Smooth muscle cell (in vitro differentiated cells): ENCODE data around the gene ITGA2B. TPM values are rescaled to one million over a fixed set of nuclear protein-coding genes. Genes with fewer than 3 reads are reported as not detected.
"Not testable (repeated sequence)": the region's sequence is repeated elsewhere in the genome, so short reads cannot be mapped to it uniquely, and the experiment has no call there.

ENCODE experiments used
- DNase-seq: peaks from one replicate; lab custom pipeline; 2025; ENCODE audit not compliant: unreplicated experiment; lab: John Stamatoyannopoulos, UW
- H2AFZ ChIP-seq: fragments of 200-600 bp; sonication (generic); 2 replicates; pipeline ENCODE4 v1.6.0; 2016; ENCODE audit warnings: antibody characterized with exemption, low read depth, mild to moderate bottlenecking
- H3F3A ChIP-seq: fragments of 200-600 bp; sonication (generic); 2 replicates; pipeline ENCODE4 v1.6.0; 2017; ENCODE audit warnings: antibody characterized with exemption, low read depth
- H3K27ac ChIP-seq: fragments of 200-600 bp; sonication (generic); 2 replicates; pipeline ENCODE4 v1.5.1; 2016; ENCODE audit warnings: low read depth, mild to moderate bottlenecking
- H3K27me3 ChIP-seq: fragments of 200-600 bp; sonication (generic); 2 replicates; pipeline ENCODE4 v1.6.1; 2016; ENCODE audit warnings: low read depth, mild to moderate bottlenecking
- H3K36me3 ChIP-seq: fragments of 200-600 bp; sonication (generic); 2 replicates; pipeline ENCODE4 v1.5.1; 2016; ENCODE audit warnings: low read depth
- H3K4me1 ChIP-seq: fragments of 200-600 bp; sonication (generic); 2 replicates; pipeline ENCODE4 v1.5.1; 2016; ENCODE audit warnings: low read depth
- H3K4me2 ChIP-seq: fragments of 200-600 bp; sonication (generic); 2 replicates; pipeline ENCODE4 v1.6.0; 2016; ENCODE audit warnings: mild to moderate bottlenecking
- H3K4me3 ChIP-seq: fragments of 200-600 bp; sonication (generic); 2 replicates; pipeline ENCODE4 v1.5.1; 2016; ENCODE audit warnings: mild to moderate bottlenecking
- H3K79me2 ChIP-seq: fragments of 200-600 bp; sonication (generic); 2 replicates; pipeline ENCODE4 v1.6.0; 2016; ENCODE audit warnings: low read depth, mild to moderate bottlenecking
- H3K9ac ChIP-seq: fragments of 200-600 bp; sonication (generic); 2 replicates; pipeline ENCODE4 v1.6.0; 2016; ENCODE audit warnings: low read depth
- H3K9me3 ChIP-seq: fragments of 200-600 bp; sonication (generic); replicated peaks from 2 replicates; pipeline ENCODE4 v1.5.1; 2016; ENCODE audit warnings: low read depth
- H4K20me1 ChIP-seq: fragments of 200-600 bp; sonication (generic); 2 replicates; pipeline ENCODE4 v1.6.0; 2016; ENCODE audit warnings: low read depth
- CTCF ChIP-seq: fragments of 200-600 bp; sonication (generic); IDR thresholded peaks from 2 replicates; pipeline ENCODE4 v1.5.1; 2017; ENCODE audit warnings: borderline replicate concordance, mild to moderate bottlenecking, antibody characterized with exemption; ENCODE audit not compliant: insufficient read depth, poor library complexity, severe bottlenecking
- WGBS: methylation state at CpG from one replicate; pipeline ENCODE4 v1.1.7; 2016; ENCODE audit warnings: low lambda C conversion rate; 5-methylcytosine and 5-hydroxymethylcytosine counted together
- polyA plus RNA-seq: library from polyadenylated mRNA; unstranded; fragments of >200 nt; fragmentation: Nextera tagmentation; extraction: Ambion mirVana; gene quantifications from 2 replicates; pipeline ENCODE4 v1.2.1, GENCODE V29; 2016
- total RNA-seq: library from RNA; depleted of rRNA; stranded (reverse); fragments of >200 nt; gene quantifications from 2 replicates; pipeline ENCODE4 v1.2.3, GENCODE V29; 2014

Gene ITGA2B
- total and polyA plus RNA-seq, 2 experiments from 2014 or later = 2.1 to 4.0 TPM

GRCh38 chr17:44374306-44375195, 14.9 kb downstream of the ITGA2B start:
- DNase-seq = no peak
- WGBS = 48% methylated on average over 22 of the region's 31 CpGs
- H3K4me2 ChIP-seq = no peak overlapping the region

DNA sequence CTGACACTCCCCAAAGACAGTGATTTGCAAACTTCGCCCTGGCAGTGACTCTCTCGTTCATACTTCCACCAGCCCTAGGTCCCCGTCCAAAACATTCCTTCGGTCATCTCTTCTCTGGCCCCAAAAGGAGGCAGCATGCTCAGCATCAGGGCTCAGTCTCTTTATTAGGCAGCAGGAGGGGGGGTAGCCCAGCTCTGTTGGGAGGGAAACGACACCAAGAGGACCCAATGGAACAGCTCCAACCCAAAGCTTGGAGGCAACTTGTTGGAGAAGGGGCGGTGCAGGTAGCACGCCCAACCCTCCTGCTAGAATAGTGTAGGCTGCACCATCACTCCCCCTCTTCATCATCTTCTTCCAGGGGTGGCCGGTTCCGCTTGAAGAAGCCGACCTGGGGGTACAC, 17.4 kb downstream of the ITGA2B start:
- H3F3A ChIP-seq = no peaks in the 10 kb centered on the region
- no peaks in the 10 kb centered on the region for H3K36me3 ChIP-seq
- no peak for DNase-seq
- 82% methylated on average over 10 of the region's 10 CpGs for WGBS
- H3K4me2 ChIP-seq = no peak overlapping the region
- no peaks in the 10 kb centered on the region for H3K4me1 ChIP-seq
- no peaks in the 10 kb centered on the region for H3K79me2 ChIP-seq
- TF ChIP-seq CTCF = no peak
- no peaks in the 10 kb centered on the region for H4K20me1 ChIP-seq
- H3K9me3 ChIP-seq = no peaks in the 10 kb centered on the region
- H3K27ac ChIP-seq = no peak overlapping the region
- no peak overlapping the region for H2AFZ ChIP-seq
- H3K4me3 ChIP-seq = no peak overlapping the region
- H3K27me3 ChIP-seq = peaks cover 4% of the 10 kb centered on the region
- no peak overlapping the region for H3K9ac ChIP-seq

More at GRCh38 chr17:44374306-44375195, 14.9 kb downstream of the ITGA2B start:
- no peaks in the 10 kb centered on the region for H3K4me1 ChIP-seq
- H3K27me3 ChIP-seq = no peaks in the 10 kb centered on the region
- TF ChIP-seq CTCF = no peak
- no peak overlapping the region for H3K4me3 ChIP-seq
- H3K36me3 ChIP-seq = no peaks in the 10 kb centered on the region
- no peaks in the 10 kb centered on the region for H3F3A ChIP-seq
- H3K9me3 ChIP-seq = no peaks in the 10 kb centered on the region
- no peaks in the 10 kb centered on the region for H3K79me2 ChIP-seq
- H4K20me1 ChIP-seq = no peaks in the 10 kb centered on the region
- H3K27ac ChIP-seq = no peak overlapping the region
- H2AFZ ChIP-seq = no peak overlapping the region
- no peak overlapping the region for H3K9ac ChIP-seq

GRCh38 chr17:44369414-44370023, 19.9 kb downstream of the ITGA2B start:
- H3K79me2 ChIP-seq, H3K9ac ChIP-seq, H3F3A ChIP-seq, H2AFZ ChIP-seq, DNase-seq, H3K27ac ChIP-seq, H3K27me3 ChIP-seq, H3K36me3 ChIP-seq, H3K4me2 ChIP-seq, H3K4me3 ChIP-seq, H3K4me1 ChIP-seq, H3K9me3 ChIP-seq, H4K20me1 ChIP-seq: not testable (repeated sequence)
- WGBS = 66% methylated on average over 17 of the region's 17 CpGs

DNA sequence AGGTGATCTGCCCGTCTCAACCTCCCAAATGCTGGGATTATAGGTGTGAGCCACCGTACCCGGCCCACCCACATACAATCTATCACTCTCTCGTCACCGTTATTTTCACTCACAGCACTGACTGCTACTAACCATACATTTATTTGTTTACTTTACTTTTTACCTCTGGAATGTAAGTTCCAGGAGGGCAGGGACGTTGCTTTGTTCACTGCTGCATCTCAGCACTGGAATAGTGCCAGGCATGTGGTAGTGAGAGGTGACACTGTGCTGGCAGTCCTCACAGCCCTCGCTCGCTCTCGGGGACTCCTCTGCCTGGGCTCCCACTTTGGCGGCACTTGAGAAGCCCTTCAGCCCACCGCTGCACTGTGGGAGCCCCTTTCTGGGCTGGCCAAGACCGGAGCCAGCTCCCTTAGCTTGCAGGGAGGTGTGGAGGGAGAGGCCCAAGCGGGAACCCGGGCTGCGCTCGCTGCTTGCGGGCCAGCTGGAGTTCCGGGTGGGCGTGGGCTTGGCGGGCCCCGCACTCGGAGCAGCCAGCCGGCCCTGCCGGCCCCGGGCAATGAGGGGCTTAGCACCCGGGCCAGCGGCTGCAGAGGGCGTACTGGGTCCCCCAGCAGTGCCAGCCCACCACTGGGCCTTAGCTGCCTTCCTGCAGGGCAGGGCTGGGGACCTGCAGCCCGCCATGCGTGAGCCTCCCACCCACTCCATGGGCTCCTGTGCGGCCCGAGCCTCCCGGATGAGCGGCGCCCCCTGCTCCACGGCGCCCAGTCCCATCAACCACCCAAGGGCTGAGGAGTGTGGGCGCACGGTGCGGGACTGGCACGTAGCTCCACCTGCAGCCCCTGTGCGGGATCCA, 20.8 kb downstream of the ITGA2B start:
- not testable (repeated sequence) for H3K4me1 ChIP-seq, H3K27me3 ChIP-seq, H3F3A ChIP-seq, DNase-seq, H3K79me2 ChIP-seq, H3K9ac ChIP-seq, H3K4me2 ChIP-seq, H4K20me1 ChIP-seq, H3K27ac ChIP-seq, H3K9me3 ChIP-seq, H3K36me3 ChIP-seq, H3K4me3 ChIP-seq, H2AFZ ChIP-seq
- WGBS = 97% methylated on average over 41 of the region's 42 CpGs
